Embryonic facial prominence (tissue), 1 donor: ENCODE results near the gene WBP2.

Source experiments
- DNase-seq: peaks from one replicate; pipeline ENCODE4 v3.0.0-alpha.2; 2016; ENCODE audit errors: extremely low spot score

The WBP2 gene

GRCh38 chr17:75828741-75829140 is 26.4 kb downstream of the WBP2 start:
- DNase-seq, result no peak

GRCh38 chr17:75828076-75828400 is 27.1 kb downstream of the WBP2 start:
- no peak for DNase-seq

- no peak for DNase-seq
Observed at GRCh38 chr17:75827308-75828075, 27.6 kb downstream of the WBP2 start.

- no peak for DNase-seq
Observed at GRCh38 chr17:75826561-75827307, 28.4 kb downstream of the WBP2 start.

GRCh38 chr17:75825748-75826370 is 29.3 kb downstream of the WBP2 start:
- no peak for DNase-seq

GRCh38 chr17:75825149-75825552 is 30.0 kb downstream of the WBP2 start:
- no peak for DNase-seq

- DNase-seq, result no peak
Observed at GRCh38 chr17:75824666-75825065, 30.5 kb downstream of the WBP2 start.

- DNase-seq, result no peak
Observed at GRCh38 chr17:75824050-75824552, 31.0 kb downstream of the WBP2 start.

- DNase-seq, result no peak
Observed at GRCh38 chr17:75823257-75824041, 31.7 kb downstream of the WBP2 start.

- DNase-seq, result no peak
Observed at GRCh38 chr17:75822800-75823166, 32.4 kb downstream of the WBP2 start.

GRCh38 chr17:75822119-75822799 is 32.9 kb downstream of the WBP2 start:
- no peak for DNase-seq

GRCh38 chr17:75821552-75821951 is 33.6 kb downstream of the WBP2 start:
- DNase-seq, result no peak

GRCh38 chr17:75820094-75821080 is 34.7 kb downstream of the WBP2 start:
- no peak for DNase-seq

GRCh38 chr17:75819678-75820077 is 35.5 kb downstream of the WBP2 start:
- DNase-seq, result no peak

GRCh38 chr17:75819116-75819515 is 36.0 kb downstream of the WBP2 start:
- no peak for DNase-seq

GRCh38 chr17:75818326-75818885 is 36.7 kb downstream of the WBP2 start:
- no peak for DNase-seq

GRCh38 chr17:75817571-75817970 is 37.6 kb downstream of the WBP2 start:
- no peak for DNase-seq

GRCh38 chr17:75816693-75817092 is 38.4 kb downstream of the WBP2 start:
- DNase-seq, result no peak

- no peak for DNase-seq
Observed at GRCh38 chr17:75815399-75815798, 39.7 kb downstream of the WBP2 start.

- no peak for DNase-seq
Observed at GRCh38 chr17:75814900-75815373, 40.2 kb downstream of the WBP2 start.
